SU-DHL-6 (cell line): ENCODE measurements around the gene DROSHA.

Experiments
- H2AFZ ChIP-seq: fragments of 200-600 bp; sonication (generic); 2 replicates; pipeline ENCODE4 v1.6.1; 2014; ENCODE audit warnings: low read depth, mild to moderate bottlenecking, moderate library complexity, mixed read lengths, antibody characterized with exemption, low read length; ENCODE audit not compliant: severe bottlenecking
- H3F3A ChIP-seq: fragments of 200-600 bp; shearing (Covaris generic); 2 replicates; pipeline ENCODE4 v1.6.0; 2016; ENCODE audit warnings: antibody characterized with exemption, mild to moderate bottlenecking; ENCODE audit not compliant: insufficient read depth
- H3K27ac ChIP-seq: fragments of 200-600 bp; sonication (generic); 2 replicates; pipeline ENCODE4 v1.5.1; 2016; ENCODE audit warnings: low read depth, mild to moderate bottlenecking, low read length, moderate library complexity, mixed read lengths
- H3K27me3 ChIP-seq: fragments of 200-600 bp; sonication (generic), shearing (Covaris generic); 2 replicates; pipeline ENCODE4 v1.6.0; 2014; ENCODE audit warnings: mild to moderate bottlenecking, low read length
- H3K36me3 ChIP-seq: fragments of 200-600 bp; sonication (generic); 2 replicates; pipeline ENCODE4 v1.6.1; 2014; ENCODE audit warnings: mild to moderate bottlenecking, low read length, mixed read lengths
- H3K4me2 ChIP-seq: fragments of 300-600, 200-600 bp; shearing (Covaris generic), sonication (generic); 2 replicates; pipeline ENCODE4 v1.6.0; 2014; ENCODE audit warnings: low read length, low read depth, mild to moderate bottlenecking; ENCODE audit not compliant: poor library complexity, severe bottlenecking
- H3K4me3 ChIP-seq: fragments of 200-600 bp; sonication (generic); 2 replicates; pipeline ENCODE4 v1.5.1; 2014; ENCODE audit warnings: antibody characterized with exemption, low read length, mild to moderate bottlenecking, mixed read lengths; ENCODE audit not compliant: insufficient read depth, poor library complexity, severe bottlenecking
- H3K79me2 ChIP-seq: fragments of 200-600 bp; sonication (generic); 2 replicates; pipeline ENCODE4 v1.6.1; 2014; ENCODE audit warnings: mild to moderate bottlenecking, low read length, moderate library complexity; ENCODE audit not compliant: insufficient read depth
- H3K9ac ChIP-seq: fragments of 200-600 bp; sonication (generic); 2 replicates; pipeline ENCODE4 v1.7.0; 2014; ENCODE audit warnings: mild to moderate bottlenecking, low read length
- H3K9me2 ChIP-seq: fragments of 200-600 bp; sonication (generic); replicated peaks from 2 replicates; pipeline ENCODE4 v1.6.1; 2014; ENCODE audit warnings: low read length; ENCODE audit not compliant: insufficient read depth
- H3K9me3 ChIP-seq: fragments of 200-600 bp; sonication (generic); 2 replicates; pipeline ENCODE4 v1.6.1; 2014; ENCODE audit warnings: low read length, mixed read lengths; ENCODE audit not compliant: insufficient read depth
- H4K20me1 ChIP-seq: fragments of 200-600 bp; sonication (generic); 2 replicates; pipeline ENCODE4 v1.6.1; 2014; ENCODE audit warnings: low read depth, mild to moderate bottlenecking, antibody characterized with exemption, low read length, moderate library complexity, mixed read lengths
- CTCF ChIP-seq: fragments of 200-600 bp; sonication (generic); IDR thresholded peaks from one replicate; pipeline ENCODE4 v1.5.1; 2017; ENCODE audit warnings: antibody characterized with exemption, mild to moderate bottlenecking, low read length, moderate library complexity; ENCODE audit not compliant: insufficient read depth, poor library complexity, severe bottlenecking
- EZH2phosphoT487 ChIP-seq: fragments of 200-600 bp; sonication (generic), shearing (Covaris generic); conservative IDR thresholded peaks from 2 replicates; pipeline ENCODE4 v1.6.1; 2018; ENCODE audit warnings: mild to moderate bottlenecking, antibody characterized with exemption, low read length, moderate library complexity, mixed read lengths

The DROSHA gene

GRCh38 chr5:31502506-31502905 lies 29.4 kb downstream of the DROSHA start:
- no peak for TF ChIP-seq CTCF
- TF ChIP-seq EZH2phosphoT487: no peak
- H3K4me3 ChIP-seq: no peak overlapping the region
- H4K20me1 ChIP-seq: no peaks in the 10 kb centered on the region
- no peaks in the 10 kb centered on the region for H3K9me2 ChIP-seq
- H3K4me2 ChIP-seq: no peak overlapping the region
- no peaks in the 10 kb centered on the region for H3K79me2 ChIP-seq
- H3F3A ChIP-seq: no peaks in the 10 kb centered on the region
- H3K36me3 ChIP-seq: peaks cover 14% of the 10 kb centered on the region; the same call in 1 of the 2 replicates
- H3K27ac ChIP-seq: no peak overlapping the region
- no peaks in the 10 kb centered on the region for H3K27me3 ChIP-seq
- no peak overlapping the region for H2AFZ ChIP-seq
- no peak overlapping the region for H3K9ac ChIP-seq
- no peaks in the 10 kb centered on the region for H3K9me3 ChIP-seq

- peaks cover 11% of the 10 kb centered on the region; the same call in 1 of the 2 replicates for H3K36me3 ChIP-seq
Observed at GRCh38 chr5:31500256-31500655, 31.6 kb downstream of the DROSHA start.

GRCh38 chr5:31496891-31497290 lies 35.0 kb downstream of the DROSHA start:
- Histone ChIP-seq H4K20me1 (no peaks in the 10 kb centered on the region), H3K27ac (no peak overlapping the region), H3K4me3 (no peak overlapping the region), H3K9ac (no peak overlapping the region), H3K27me3 (no peaks in the 10 kb centered on the region), H3K9me2 (no peaks in the 10 kb centered on the region), H3K79me2 (no peaks in the 10 kb centered on the region), H3F3A (no peaks in the 10 kb centered on the region), H2AFZ (no peak overlapping the region), H3K36me3 (peaks cover 18% of the 10 kb centered on the region; the same call in 1 of the 2 replicates), H3K9me3 (no peaks in the 10 kb centered on the region), H3K4me2 (no peak overlapping the region)
- TF ChIP-seq EZH2phosphoT487: no peak
- no peak for TF ChIP-seq CTCF

More at GRCh38 chr5:31500256-31500655, 31.6 kb downstream of the DROSHA start:
- H4K20me1 ChIP-seq: no peaks in the 10 kb centered on the region
- TF ChIP-seq EZH2phosphoT487: no peak
- H3K9me3 ChIP-seq: no peaks in the 10 kb centered on the region
- H3K9ac ChIP-seq: no peak overlapping the region
- H3K27me3 ChIP-seq: no peaks in the 10 kb centered on the region
- no peaks in the 10 kb centered on the region for H3K79me2 ChIP-seq
- H3K9me2 ChIP-seq: no peaks in the 10 kb centered on the region
- no peaks in the 10 kb centered on the region for H3F3A ChIP-seq
- H3K4me3 ChIP-seq: no peak overlapping the region
- no peak overlapping the region for H3K27ac ChIP-seq
- no peak overlapping the region for H3K4me2 ChIP-seq
- no peak overlapping the region for H2AFZ ChIP-seq

- no peak overlapping the region for H3K4me2 ChIP-seq
- H3K9ac ChIP-seq: no peak overlapping the region
- no peak overlapping the region for H3K27ac ChIP-seq
- H4K20me1 ChIP-seq: no peaks in the 10 kb centered on the region
- H3K36me3 ChIP-seq: peaks cover 21% of the 10 kb centered on the region; the same call in 1 of the 2 replicates
- H3F3A ChIP-seq: no peaks in the 10 kb centered on the region
- H3K9me2 ChIP-seq: no peaks in the 10 kb centered on the region
- H3K27me3 ChIP-seq: no peaks in the 10 kb centered on the region
- no peak overlapping the region for H2AFZ ChIP-seq
- no peak overlapping the region for H3K4me3 ChIP-seq
- no peaks in the 10 kb centered on the region for H3K9me3 ChIP-seq
- TF ChIP-seq EZH2phosphoT487 (no peak), CTCF (no peak)
- H3K79me2 ChIP-seq: no peaks in the 10 kb centered on the region
Observed at GRCh38 chr5:31496301-31496700, 35.6 kb downstream of the DROSHA start.
